Islet precursor cell (in vitro differentiated cells): Measurements from ENCODE around the gene KIF12.
"Not testable (repeated sequence)": the region's sequence is repeated elsewhere in the genome, so short reads cannot be mapped to it uniquely, and the experiment has no call there.

Experiments used
- DNase-seq: peaks from one replicate; pipeline ENCODE4 v3.0.0-alpha.2; 2018

KIF12 gene

DNA sequence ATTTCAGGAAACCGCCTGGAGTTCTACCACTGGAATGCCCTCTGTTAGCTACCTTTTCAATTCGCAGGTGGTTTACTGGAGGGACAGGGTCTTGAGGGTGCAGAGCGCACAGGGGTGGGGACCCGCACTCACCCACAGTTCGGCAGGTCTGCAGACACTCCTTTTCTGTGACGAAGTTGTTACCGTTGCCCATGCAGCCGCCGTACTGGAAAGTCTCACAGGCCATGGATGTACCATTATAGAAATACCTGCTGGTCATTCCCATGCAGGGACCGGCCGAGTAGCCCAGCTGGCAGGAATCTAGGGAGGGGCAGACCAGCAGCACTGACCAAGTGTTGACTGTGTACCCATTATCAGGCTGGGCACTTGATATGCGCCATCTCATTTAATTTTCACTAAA, 37.8 kb downstream of the KIF12 start:
- peak; percentile 29 for DNase-seq

DNA sequence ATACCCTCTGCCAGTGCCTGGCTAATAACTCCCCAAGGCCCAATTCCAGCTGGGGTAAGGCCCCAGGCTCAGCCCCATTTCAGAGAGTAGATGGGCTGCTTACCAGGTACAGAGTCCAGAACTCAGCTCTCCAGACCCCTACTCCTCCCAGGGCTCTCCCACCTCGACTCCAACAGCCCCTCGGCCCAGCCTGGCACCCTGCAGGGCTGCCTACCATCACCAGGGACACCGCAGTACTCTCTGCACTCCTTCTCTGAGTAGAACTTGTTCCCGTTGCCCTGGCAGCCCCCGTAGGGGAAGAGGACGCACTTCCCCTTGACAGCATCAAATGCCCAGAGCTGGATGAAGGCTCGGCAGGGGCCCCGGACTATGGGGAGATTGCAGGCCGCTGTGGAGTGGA, 38.4 kb downstream of the KIF12 start:
- DNase-seq, result no peak

DNA sequence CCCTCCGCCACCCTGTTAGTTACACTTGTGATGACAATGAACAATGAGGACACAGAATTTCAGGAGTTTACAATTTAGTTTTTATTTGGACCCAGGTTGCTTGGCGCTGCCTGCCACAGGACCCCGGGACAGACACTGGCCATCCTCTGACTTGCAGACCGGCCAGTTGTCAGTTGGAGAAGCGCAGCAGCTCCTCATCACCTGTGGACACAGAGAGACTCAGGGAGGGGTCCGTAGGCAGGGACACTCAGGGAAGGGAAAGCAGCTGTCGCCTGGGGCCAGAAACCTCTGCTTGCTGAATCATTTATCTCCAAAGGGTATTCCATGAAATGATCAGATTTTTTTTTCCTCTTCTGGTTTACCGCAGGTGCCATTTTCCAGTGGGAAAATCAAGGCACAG, 39.0 kb downstream of the KIF12 start:
- DNase-seq, result peak; percentile 32

DNA sequence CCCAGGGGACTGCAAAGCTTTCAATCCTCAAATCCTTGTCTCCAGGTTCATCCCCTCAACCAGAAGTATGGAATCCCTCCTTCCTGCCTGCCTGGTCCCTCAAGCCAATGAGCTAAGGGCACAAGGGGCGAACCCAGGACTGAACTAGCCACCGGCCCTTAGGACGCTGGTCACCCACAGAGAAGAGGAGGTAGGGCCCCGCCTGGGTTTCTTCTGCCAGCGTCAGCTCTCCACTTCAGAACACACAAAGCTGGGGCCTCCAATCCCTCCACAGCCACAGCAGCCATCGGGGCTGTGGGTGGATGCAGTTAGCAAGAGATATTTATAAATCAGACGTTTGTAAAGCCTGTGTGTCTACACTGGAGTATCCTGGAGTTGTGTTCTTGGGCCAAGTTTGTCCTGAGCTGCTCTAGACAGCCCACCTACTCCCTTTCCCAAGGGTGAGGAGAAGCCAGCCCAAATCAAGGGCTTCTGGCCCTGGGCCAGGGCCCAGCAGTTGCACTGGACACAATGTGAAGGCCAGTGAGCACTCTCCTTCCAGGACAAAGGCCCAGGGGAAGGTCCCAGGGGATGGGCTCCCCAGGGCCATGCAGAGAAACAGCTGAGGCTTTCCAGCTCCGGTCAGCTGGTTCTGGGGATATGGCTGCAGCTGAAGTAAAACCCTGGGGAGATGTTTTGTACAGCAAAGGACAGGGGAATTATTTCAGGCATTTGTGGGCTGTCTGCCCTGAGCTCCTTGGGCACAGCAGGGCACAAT, 39.9 kb downstream of the KIF12 start:
- peak; percentile 48 for DNase-seq

DNA sequence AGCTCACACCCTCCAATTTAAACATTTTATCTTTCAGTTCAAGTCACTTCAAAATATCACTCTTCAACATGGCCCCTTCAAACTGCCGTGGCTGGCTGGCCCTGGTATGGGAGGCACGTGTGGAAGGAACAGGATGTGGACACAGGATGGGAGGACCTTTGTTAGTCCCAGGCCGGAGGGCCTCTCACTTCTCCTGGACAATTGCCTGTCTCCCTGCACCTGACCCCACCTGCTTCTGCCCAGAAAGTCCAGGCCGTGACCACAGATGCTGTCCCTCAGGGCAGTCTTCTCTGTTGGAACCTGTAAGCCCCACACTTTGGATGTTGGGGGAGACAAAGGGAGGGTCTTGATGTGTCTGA, 40.4 kb downstream of the KIF12 start:
- no peak for DNase-seq

DNA sequence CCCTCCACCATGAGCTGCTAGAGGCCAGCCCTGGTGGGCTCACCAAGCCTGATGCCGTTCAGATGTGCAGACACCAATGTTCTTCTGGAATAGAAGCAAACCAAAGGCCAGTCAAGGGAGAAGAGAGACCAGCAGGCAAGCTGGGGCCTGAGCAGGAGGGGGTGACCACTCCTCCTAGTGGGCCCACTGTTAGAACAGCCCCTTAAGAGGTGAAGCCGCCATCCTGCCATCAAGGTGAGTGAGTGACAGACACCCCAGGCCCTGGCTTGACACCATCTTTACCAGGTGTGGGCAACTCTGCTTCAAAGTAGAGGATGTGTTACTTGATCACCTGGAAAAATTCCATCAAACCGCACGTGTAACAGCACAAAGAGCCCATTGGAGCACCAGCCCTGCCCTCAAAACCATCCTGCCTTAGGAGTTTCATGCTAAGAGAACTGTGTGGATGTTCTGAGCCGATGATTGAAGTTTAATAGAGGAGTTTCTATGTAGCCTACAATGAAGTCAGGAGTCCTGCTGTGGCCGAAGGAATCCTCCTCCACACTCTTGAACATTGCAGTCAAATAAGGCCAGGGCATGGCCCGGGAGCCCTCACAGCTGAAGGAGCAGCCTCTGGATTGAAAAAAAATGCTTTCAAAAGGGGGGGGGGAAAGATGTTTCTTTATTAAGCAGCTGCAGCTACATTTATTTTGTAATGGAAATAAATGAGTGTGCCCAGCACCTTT, 41.8 kb downstream of the KIF12 start:
- peak; percentile 41 for DNase-seq

DNA sequence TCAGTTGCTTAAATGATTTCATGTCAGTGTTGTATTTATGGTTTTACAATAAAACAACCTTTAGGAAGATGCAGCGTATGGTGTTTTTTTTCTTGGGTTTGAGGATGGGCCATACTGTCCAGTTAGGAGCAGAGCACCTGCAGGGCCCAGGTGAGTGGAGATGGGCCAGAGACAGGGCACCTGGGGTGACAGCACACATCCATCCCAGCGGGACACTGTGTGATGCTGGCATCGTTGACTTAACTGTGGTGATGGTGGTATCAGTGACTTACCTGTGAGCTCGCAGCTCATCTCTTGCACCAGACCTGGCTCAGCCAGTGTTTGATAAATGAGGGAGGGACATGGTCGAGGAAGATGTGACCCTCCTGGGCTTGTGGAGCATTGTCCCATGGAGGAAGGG, 42.6 kb downstream of the KIF12 start:
- DNase-seq, result peak; percentile 44

DNA sequence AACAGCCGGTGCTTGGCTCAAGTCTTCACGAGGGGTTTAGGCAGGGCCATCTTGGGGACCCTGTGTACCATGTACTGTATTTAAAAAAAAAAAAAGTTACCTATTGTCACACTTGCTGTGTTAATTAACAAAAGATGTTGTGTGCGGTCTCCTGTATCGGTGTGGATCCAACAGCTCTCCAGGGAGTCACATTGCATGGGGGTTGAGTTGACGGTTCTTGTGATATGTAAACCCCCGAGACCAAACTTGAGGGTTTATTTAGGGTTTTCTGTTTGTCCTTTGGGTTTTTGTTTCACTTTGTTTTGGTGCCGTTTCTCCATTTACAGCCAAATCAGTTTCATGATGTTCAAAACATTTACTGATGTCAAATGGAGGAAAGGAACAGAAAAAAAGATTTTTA, 43.2 kb downstream of the KIF12 start:
- DNase-seq, result no peak

DNA sequence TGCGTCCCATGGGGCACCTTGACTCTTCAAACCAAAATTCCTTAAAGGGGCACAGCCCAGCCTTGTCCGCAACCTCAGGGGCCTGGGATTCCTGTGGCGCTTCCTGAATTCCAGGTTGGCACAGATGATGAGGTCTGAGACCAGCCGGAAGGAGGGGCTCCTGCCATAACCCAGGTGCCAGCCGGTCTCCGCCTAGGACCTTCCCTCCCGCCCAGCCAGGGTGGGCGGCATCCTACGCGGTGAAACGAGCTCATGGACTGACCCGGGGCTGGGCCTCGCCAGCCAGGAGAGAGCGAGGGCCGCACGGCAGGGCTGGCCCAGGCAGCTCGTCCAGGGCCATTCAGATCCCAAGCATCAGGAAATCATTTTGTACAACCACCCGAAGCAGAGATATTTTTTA, 44.0 kb downstream of the KIF12 start:
- DNase-seq, result peak; percentile 23

DNA sequence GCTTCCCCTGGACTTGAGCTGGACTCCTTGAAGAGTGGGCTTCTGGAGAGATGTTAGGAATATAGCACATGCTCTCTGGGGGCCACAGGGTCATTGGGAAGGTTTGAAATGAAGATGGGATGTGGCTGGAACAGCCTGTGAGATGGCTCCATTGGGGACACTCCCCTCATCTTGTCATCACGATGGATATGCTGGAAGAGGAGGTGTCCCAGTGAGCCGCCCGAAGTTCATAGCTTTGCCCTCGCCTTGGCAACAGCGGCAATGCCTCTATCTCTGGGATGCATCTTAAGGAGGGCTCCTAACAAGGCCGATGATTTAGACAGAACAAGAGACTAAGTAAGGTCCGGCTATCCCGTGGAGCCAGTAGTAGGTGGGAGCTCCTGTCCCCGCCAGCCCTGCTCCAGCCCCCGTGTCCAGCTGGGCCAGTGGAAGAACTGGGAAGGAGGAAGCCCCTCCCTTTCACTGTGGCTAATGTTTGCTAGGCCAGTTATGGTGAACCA, 44.9 kb downstream of the KIF12 start:
- DNase-seq, result no peak

DNA sequence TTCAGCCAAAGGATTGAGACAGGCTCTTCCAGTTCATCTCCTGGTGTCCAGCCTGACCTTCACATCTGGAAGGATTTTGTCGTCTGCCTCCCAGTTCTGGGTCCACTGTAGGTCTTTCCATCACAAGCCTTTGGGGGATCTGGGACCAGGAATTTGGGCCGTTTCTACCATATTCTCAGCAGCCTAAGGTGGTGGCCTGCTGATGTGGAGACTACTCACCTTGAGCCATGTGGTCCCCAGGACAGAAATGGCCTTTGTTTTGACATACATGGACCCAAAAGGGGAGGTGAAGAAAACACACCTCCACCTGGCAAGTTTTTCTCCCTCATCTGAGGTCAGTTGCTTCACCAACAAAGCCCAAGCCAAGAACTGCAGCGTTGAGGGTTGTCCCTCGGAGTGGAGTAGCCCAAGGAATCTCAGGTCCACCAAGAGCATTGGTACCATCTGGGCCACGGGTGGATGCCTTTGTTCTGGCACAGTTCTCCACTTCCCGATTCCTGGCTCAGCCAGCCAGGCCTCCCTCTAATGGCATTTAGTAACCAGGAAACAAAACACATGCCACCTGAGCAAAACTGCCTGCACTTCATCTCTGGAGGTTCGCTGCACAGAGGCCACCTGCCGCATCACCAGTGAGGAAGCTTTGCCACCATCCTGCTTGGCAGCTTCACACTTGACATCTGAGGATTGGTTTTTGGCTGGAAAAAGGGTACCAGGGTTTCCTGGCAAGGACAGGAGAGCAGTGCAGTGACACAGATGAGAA, 45.7 kb downstream of the KIF12 start:
- peak; percentile 33 for DNase-seq

DNA sequence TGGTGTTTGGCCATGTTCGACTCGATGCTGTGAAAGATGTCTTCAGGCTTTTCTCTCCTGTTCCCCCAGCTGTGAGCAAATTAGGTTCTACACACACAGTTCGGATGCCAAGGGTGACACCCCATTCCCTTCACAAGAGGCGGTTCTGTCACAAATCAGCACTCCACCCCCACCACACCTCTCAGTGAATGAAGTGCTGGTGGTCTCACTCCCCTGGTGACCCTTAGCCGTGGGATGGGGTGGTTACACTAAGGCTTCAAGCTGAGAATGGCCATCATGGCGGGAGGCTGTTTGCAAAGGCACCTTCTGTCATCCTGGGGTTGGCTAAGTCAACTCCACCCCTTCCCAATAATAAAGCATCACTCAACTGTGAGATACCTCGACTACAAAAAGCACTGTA, 47.4 kb downstream of the KIF12 start:
- DNase-seq, result no peak

DNA sequence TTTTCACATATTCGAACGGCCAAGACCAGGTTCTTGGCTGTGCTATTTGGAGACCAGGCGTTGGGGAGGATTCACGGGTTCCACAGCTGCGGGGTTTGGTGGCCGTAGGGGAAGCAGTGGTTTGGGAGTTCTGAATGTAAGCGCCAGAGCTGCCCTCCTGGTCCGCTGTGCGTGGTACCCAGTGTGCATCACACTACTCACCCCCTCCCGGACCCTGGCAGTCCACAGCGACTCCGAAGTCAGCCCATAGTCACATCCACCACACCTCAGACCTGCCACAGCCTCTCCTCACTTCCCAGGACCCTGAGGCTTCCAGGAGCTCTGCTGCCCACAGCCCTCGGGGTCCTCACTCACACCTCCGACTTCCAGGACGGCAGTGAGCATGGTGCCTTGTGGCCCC, 47.8 kb downstream of the KIF12 start:
- peak; percentile 43 for DNase-seq

DNA sequence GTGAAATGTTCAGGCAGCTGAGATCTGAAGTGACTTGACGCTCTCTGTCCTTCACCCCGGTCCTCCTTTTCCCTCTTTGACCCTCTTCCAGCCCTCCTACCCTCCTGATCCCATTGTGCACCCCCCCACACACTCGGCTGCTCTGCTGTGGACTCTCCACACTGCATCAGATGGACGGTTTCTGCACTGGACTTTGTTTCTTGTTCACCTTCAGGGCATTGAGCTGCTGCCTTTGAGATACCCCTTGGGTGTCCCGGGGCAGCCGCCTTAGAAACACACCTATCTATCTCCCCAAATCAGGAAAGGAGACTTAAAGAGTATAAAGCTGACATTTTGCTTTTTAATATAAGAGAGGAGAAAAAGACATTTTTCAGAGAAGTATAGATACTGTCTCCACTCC, 48.4 kb downstream of the KIF12 start:
- DNase-seq, result no peak

DNA sequence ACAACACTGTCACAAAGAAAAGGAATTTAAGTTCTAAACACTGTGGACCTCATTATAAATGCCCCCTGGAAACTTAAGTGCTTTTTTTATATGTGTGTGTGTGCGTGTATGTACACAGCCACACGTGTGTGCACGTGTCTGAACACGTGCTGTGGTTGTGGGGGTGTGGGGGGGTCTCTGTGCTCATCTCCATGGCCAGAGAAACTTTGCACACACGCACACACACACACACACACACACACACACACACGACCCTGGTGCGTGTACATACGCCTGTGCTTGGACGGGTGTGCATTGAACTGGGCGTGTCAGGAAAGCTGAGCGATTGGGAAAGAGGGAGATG, 48.9 kb downstream of the KIF12 start:
- no peak for DNase-seq

DNA sequence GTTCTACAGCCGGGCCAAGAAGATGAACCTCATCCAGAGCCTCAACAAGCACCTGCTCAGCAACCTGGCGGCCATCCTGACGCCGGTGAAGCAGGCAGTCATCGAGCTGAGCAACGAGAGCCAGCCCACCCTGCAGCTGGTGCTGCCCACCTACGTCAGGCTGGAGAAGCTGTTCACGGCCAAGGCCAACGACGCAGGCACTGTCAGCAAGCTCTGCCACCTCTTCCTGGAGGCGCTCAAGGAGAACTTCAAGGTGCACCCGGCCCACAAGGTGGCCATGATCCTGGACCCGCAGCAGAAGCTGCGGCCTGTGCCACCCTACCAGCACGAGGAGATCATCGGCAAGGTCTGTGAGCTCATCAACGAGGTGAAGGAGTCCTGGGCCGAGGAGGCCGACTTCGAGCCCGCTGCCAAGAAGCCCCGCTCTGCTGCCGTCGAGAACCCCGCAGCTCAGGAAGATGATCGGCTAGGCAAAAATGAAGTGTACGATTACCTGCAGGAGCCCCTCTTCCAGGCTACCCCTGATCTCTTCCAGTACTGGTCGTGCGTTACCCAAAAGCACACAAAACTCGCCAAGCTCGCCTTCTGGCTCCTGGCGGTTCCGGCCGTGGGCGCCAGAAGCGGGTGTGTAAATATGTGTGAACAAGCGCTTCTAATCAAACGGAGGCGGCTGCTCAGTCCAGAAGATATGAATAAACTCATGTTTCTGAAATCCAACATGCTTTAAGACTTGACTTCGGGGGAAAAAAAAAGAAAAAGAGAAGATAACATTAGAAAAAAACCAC, 49.5 kb downstream of the KIF12 start:
- DNase-seq, result peak; percentile 45

DNA sequence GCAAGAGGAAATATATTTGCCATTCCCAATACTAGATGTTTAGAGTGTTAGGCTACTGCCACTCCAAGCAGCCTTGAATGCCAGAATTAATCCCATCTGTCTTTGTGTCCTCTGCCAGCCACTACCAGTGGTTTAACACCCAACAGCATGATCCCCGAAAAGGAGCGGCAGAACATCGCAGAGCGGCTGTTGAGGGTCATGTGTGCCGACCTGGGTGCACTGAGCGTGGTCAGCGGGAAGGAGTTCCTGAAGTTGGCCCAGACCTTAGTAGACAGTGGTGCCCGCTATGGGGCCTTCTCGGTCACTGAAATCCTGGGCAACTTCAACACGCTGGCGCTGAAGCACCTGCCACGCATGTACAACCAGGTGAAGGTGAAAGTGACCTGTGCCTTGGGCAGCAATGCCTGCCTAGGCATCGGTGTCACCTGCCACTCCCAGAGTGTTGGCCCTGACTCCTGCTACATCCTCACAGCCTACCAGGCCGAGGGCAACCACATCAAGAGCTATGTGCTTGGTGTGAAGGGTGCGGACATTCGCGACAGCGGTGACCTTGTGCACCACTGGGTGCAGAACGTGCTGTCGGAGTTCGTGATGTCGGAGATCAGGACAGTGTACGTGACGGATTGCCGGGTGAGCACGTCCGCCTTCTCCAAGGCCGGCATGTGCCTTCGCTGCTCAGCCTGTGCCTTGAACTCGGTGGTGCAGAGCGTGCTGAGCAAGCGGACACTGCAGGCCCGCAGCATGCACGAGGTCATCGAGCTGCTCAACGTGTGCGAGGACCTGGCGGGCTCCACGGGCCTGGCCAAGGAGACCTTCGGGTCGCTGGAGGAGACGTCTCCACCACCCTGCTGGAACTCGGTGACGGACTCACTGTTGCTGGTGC, 50.3 kb downstream of the KIF12 start:
- peak; percentile 32 for DNase-seq

DNA sequence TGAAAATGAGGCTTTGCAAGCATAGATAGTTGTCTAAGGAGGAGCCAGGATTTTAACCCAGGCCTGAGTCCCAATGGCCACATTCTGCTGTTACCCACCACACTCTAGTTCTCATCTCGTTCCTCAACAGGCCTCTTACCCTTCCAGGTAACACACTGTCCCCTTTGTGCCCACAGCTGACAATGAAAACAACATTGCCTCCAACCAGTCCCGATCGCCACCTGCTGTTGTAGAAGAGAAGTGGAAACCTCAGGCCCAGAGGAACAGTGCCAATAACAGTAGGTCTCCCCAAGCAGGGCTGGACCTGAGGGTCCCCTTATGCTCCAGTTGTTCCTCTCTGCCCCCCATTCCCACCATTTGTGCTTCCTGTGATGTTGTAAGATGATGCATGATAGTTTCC, 51.4 kb downstream of the KIF12 start:
- peak; percentile 68 for DNase-seq

DNA sequence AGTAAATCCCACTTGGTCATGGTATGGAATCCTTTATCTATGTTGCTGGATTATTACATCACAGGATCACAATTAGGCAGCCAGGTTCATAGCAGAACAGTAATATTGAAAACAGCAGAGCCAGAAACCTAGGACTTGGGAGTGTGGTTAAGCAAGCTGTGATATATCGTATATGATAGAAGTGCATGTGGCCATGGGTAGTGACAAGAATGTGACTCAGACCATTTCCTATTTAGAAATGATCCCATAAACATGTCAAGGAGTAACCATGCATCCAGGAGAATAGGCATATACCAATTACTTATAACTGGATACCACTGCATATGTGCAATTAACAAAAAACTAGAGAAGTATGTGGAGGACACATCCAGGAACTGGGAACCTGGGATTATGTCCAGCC, 52.2 kb downstream of the KIF12 start:
- no peak for DNase-seq

DNA sequence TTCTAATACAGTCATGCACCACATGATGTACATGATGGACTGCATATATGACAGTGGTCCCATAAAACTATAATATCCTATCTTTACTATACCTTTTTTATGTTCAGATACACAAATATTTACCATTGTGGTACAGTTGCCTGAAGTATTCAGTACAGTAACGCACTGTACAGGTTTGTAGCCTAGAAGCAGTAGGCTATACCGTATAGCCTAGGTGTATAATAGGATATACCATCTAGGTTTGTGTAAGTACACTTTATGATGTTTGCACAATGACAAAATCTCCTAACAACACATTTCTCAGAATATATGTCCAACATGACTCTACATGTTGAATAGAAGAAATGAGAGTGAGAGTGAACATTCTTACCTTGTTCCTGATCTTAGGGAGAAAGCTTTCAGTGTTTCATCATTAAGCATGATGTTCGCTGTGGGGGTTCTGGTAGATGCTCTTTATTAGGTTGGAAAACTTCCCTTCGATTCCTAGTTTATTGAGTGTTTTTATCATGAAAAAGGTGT, 52.8 kb downstream of the KIF12 start:
- no peak for DNase-seq

DNA sequence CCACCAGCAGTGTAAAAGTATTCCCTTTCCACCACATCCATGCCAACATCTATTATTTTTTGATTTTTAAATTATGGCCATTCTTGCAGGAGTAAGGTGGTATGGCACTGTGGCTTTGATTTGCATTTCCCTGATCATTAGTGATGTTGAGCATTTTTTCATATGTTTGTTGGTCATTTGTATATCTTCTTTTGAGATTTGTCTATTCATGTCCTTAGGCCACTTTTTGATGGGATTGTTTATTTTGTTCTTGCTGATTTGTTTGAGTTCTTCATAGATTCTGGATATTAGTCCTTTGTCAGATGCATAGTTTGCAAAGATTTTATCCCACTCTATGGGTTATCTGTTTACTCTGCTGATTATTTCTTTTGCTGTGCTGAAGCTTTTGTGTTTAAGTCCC, 55.4 kb downstream of the KIF12 start:
- not testable (repeated sequence) for DNase-seq
